ENCODE data around the gene RORB. TPM values are rescaled to one million over a fixed set of nuclear protein-coding genes. Genes with fewer than 3 reads are reported as not detected.

The RORB gene
- total RNA-seq, 1 donor from 2014 or later = under 0.01 TPM

GRCh38 chr9:74691058-74691457 is 193.9 kb downstream of the RORB start:
- DNase-seq (ENCODE audit: low read depth) = no peak
- H3K27me3 ChIP-seq (ENCODE audit: control insufficient read depth, insufficient read depth, low read length) = no peaks in the 10 kb centered on the region
- FAIRE-seq = no peak
- no peak overlapping the region for H3K4me3 ChIP-seq (ENCODE audit: low read depth, low read length)
- TF ChIP-seq CTCF (IDR thresholded peaks at IDR 0.05; ENCODE audit: insufficient read depth, low read length, severe bottlenecking) = no peak
- H3K36me3 ChIP-seq (ENCODE audit: control insufficient read depth, insufficient read depth, low read length) = no peaks in the 10 kb centered on the region

GRCh38 chr9:74696520-74696919 is 199.4 kb downstream of the RORB start:
- Histone ChIP-seq H3K36me3 (ENCODE audit: control insufficient read depth, insufficient read depth, low read length) (no peaks in the 10 kb centered on the region), H3K27me3 (ENCODE audit: control insufficient read depth, insufficient read depth, low read length) (no peaks in the 10 kb centered on the region), H3K4me3 (ENCODE audit: low read depth, low read length) (no peak overlapping the region)
- FAIRE-seq (no peak), DNase-seq (ENCODE audit: low read depth) (no peak)
- TF ChIP-seq CTCF (IDR thresholded peaks at IDR 0.05; ENCODE audit: insufficient read depth, low read length, severe bottlenecking) = no peak

- no peak for TF ChIP-seq CTCF (IDR thresholded peaks at IDR 0.05; ENCODE audit: insufficient read depth, low read length, severe bottlenecking)
- FAIRE-seq = no peak
- DNase-seq (ENCODE audit: low read depth) = no peak
- no peak overlapping the region for H3K4me3 ChIP-seq (ENCODE audit: low read depth, low read length)
- H3K27me3 ChIP-seq (ENCODE audit: control insufficient read depth, insufficient read depth, low read length) = no peaks in the 10 kb centered on the region
- no peaks in the 10 kb centered on the region for H3K36me3 ChIP-seq (ENCODE audit: control insufficient read depth, insufficient read depth, low read length)
Observed at GRCh38 chr9:74697535-74697934, 200.4 kb downstream of the RORB start.

GRCh38 chr9:74711341-74711740 is 214.2 kb downstream of the RORB start:
- Histone ChIP-seq H3K4me3 (ENCODE audit: low read depth, low read length) (no peak overlapping the region), H3K36me3 (ENCODE audit: control insufficient read depth, insufficient read depth, low read length) (no peaks in the 10 kb centered on the region), H3K27me3 (ENCODE audit: control insufficient read depth, insufficient read depth, low read length) (no peaks in the 10 kb centered on the region)
- FAIRE-seq (no peak), DNase-seq (ENCODE audit: low read depth) (no peak)
- no peak for TF ChIP-seq CTCF (IDR thresholded peaks at IDR 0.05; ENCODE audit: insufficient read depth, low read length, severe bottlenecking)

- Histone ChIP-seq H3K4me3 (ENCODE audit: low read depth, low read length) (no peak overlapping the region), H3K36me3 (ENCODE audit: control insufficient read depth, insufficient read depth, low read length) (no peaks in the 10 kb centered on the region), H3K27me3 (ENCODE audit: control insufficient read depth, insufficient read depth, low read length) (no peaks in the 10 kb centered on the region)
- FAIRE-seq = no peak
- TF ChIP-seq CTCF (IDR thresholded peaks at IDR 0.05; ENCODE audit: insufficient read depth, low read length, severe bottlenecking) = no peak
- no peak for DNase-seq (ENCODE audit: low read depth)
Observed at GRCh38 chr9:74718709-74719108, 221.6 kb downstream of the RORB start.

- no peak overlapping the region for H3K4me3 ChIP-seq (ENCODE audit: low read depth, low read length)
- H3K27me3 ChIP-seq (ENCODE audit: control insufficient read depth, insufficient read depth, low read length) = no peaks in the 10 kb centered on the region
- no peak for FAIRE-seq
- TF ChIP-seq CTCF (IDR thresholded peaks at IDR 0.05; ENCODE audit: insufficient read depth, low read length, severe bottlenecking) = no peak
- H3K36me3 ChIP-seq (ENCODE audit: control insufficient read depth, insufficient read depth, low read length) = no peaks in the 10 kb centered on the region
- no peak for DNase-seq (ENCODE audit: low read depth)
Observed at GRCh38 chr9:74719306-74719705, 222.2 kb downstream of the RORB start.

All from bronchial epithelial cell (primary cell).